A673 (cell line): ENCODE measurements around the gene RABGAP1L.

Experiments
- EZH2 ChIP-seq: fragments of 200-600 bp; sonication (generic); IDR thresholded peaks from 2 replicates; pipeline ENCODE4 v1.6.1; 2017; ENCODE audit warnings: borderline replicate concordance, low read depth, mild to moderate bottlenecking, mixed read lengths, antibody characterized with exemption, low read length; ENCODE audit not compliant: poor library complexity, severe bottlenecking
- TF ChIP-seq, protein P1 (sequence below): fragments of 300-800, 200-600 bp; sonication (generic); conservative IDR thresholded peaks from 2 replicates; pipeline ENCODE4 v1.5.1; 2017; ENCODE audit warnings: low read depth, mild to moderate bottlenecking, antibody characterized with exemption, low read length, moderate library complexity, mixed read lengths

DNA sequence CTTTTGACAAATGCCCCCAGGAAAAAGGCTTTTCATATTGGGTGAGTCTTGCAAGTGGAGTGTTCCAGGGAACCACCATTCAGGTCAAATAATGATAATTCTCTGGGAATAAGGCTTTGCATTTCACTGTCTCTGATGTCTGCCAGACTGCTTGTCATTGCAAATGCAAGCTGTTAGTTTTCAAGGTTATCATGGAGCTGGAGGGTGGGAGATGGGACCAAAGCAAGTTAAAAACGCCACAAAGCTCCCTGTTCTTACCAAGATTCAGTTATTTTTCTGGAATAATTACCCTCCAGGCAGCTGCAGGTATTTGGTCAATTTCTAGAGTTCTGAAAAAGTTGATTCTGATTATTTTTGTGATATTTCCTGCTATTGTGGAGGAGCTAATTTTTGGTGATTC is 498.6 kb downstream of the RABGAP1L start:
- TF ChIP-seq, protein P1, sequence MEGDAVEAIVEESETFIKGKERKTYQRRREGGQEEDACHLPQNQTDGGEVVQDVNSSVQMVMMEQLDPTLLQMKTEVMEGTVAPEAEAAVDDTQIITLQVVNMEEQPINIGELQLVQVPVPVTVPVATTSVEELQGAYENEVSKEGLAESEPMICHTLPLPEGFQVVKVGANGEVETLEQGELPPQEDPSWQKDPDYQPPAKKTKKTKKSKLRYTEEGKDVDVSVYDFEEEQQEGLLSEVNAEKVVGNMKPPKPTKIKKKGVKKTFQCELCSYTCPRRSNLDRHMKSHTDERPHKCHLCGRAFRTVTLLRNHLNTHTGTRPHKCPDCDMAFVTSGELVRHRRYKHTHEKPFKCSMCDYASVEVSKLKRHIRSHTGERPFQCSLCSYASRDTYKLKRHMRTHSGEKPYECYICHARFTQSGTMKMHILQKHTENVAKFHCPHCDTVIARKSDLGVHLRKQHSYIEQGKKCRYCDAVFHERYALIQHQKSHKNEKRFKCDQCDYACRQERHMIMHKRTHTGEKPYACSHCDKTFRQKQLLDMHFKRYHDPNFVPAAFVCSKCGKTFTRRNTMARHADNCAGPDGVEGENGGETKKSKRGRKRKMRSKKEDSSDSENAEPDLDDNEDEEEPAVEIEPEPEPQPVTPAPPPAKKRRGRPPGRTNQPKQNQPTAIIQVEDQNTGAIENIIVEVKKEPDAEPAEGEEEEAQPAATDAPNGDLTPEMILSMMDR: no peak
- no peak for TF ChIP-seq EZH2
